H9 (cell line): ENCODE data around the gene ALG12. TPM values are rescaled to one million over a fixed set of nuclear protein-coding genes. Genes with fewer than 3 reads are reported as not detected.
A peak's percentile ranks its signal among the peaks of the same experiment; 100 is the strongest.

Source experiments
- DNase-seq: peaks from one replicate; pipeline ENCODE4 v3.0.0-alpha.2; 2017
- H2AFZ ChIP-seq: one replicate; pipeline ENCODE4 v1.6.1; 2013; ENCODE audit warnings: mild to moderate bottlenecking, low read length, control low read depth, moderate library complexity
- H2AK5ac ChIP-seq: 2 replicates; pipeline ENCODE4 v1.6.1; 2013; ENCODE audit warnings: low read length, control low read depth, mixed read lengths; ENCODE audit not compliant: insufficient read length
- H2BK120ac ChIP-seq: one replicate; pipeline ENCODE4 v1.6.1; 2013; ENCODE audit warnings: low read depth, mild to moderate bottlenecking, low read length, control low read depth, inconsistent platforms; ENCODE audit not compliant: poor library complexity, severe bottlenecking
- H2BK12ac ChIP-seq: 2 replicates; pipeline ENCODE4 v1.6.1; 2013; ENCODE audit warnings: low read length, control low read depth, mixed read lengths, low read depth; ENCODE audit not compliant: insufficient read length
- H2BK15ac ChIP-seq: 2 replicates; pipeline ENCODE4 v1.6.1; 2013; ENCODE audit warnings: low read depth, low read length, control low read depth
- H2BK20ac ChIP-seq: one replicate; pipeline ENCODE4 v1.6.1; 2013; ENCODE audit warnings: low read depth, mild to moderate bottlenecking, low read length, control low read depth, inconsistent platforms; ENCODE audit not compliant: poor library complexity, severe bottlenecking
- H2BK5ac ChIP-seq: 2 replicates; pipeline ENCODE4 v1.6.1; 2013; ENCODE audit warnings: low read length, control low read depth, mixed read lengths; ENCODE audit not compliant: insufficient read length
- H3K14ac ChIP-seq: 2 replicates; pipeline ENCODE4 v1.6.1; 2013; ENCODE audit warnings: low read length, control low read depth; ENCODE audit not compliant: insufficient read depth
- H3K18ac ChIP-seq: 2 replicates; pipeline ENCODE4 v1.6.1; 2013; ENCODE audit warnings: low read depth, mild to moderate bottlenecking, mixed read lengths, low read length, control low read depth; ENCODE audit not compliant: insufficient read length
- H3K23ac ChIP-seq: 2 replicates; pipeline ENCODE4 v1.6.1; 2013; ENCODE audit warnings: low read length, control low read depth, mixed read lengths, low read depth; ENCODE audit not compliant: insufficient read length
- H3K23me2 ChIP-seq: 2 replicates; pipeline ENCODE4 v1.6.1; 2013; ENCODE audit warnings: low read depth, mild to moderate bottlenecking, mixed read lengths, low read length, control low read depth; ENCODE audit not compliant: insufficient read length, poor library complexity, severe bottlenecking
- H3K27ac ChIP-seq: 2 replicates; pipeline ENCODE4 v1.5.1; 2013; ENCODE audit warnings: low read length, control low read depth, mixed read lengths, low read depth; ENCODE audit not compliant: insufficient read length
- H3K27me3 ChIP-seq: 2 replicates; pipeline ENCODE4 v1.6.1; 2013; ENCODE audit warnings: low read length, control low read depth, inconsistent platforms; ENCODE audit not compliant: insufficient read depth
- H3K4ac ChIP-seq: 2 replicates; pipeline ENCODE4 v1.6.1; 2013; ENCODE audit warnings: low read depth, mild to moderate bottlenecking, control low read depth, inconsistent platforms, low read length, moderate library complexity
- H3K4me1 ChIP-seq: 2 replicates; pipeline ENCODE4 v1.6.1; 2013; ENCODE audit warnings: low read length, control low read depth, inconsistent platforms; ENCODE audit not compliant: insufficient read depth
- H3K4me2 ChIP-seq: 2 replicates; pipeline ENCODE4 v1.6.1; 2013; ENCODE audit warnings: low read length, control low read depth, mixed read lengths; ENCODE audit not compliant: insufficient read length, insufficient read depth
- H3K56ac ChIP-seq: 2 replicates; pipeline ENCODE4 v1.6.1; 2013; ENCODE audit warnings: low read depth, mild to moderate bottlenecking, mixed read lengths, low read length, control low read depth; ENCODE audit not compliant: insufficient read length
- H3K79me1 ChIP-seq: 2 replicates; pipeline ENCODE4 v1.6.1; 2013; ENCODE audit warnings: low read depth, mild to moderate bottlenecking, moderate library complexity, low read length, control low read depth, inconsistent platforms; ENCODE audit not compliant: insufficient read depth, poor library complexity, severe bottlenecking
- H3K79me2 ChIP-seq: 2 replicates; pipeline ENCODE4 v1.6.1; 2013; ENCODE audit warnings: low read length, control low read depth, inconsistent platforms; ENCODE audit not compliant: insufficient read depth
- H3K9ac ChIP-seq: 2 replicates; pipeline ENCODE4 v1.6.1; 2013; ENCODE audit warnings: low read length, control low read depth, mixed read lengths; ENCODE audit not compliant: insufficient read length; ENCODE audit errors: extremely low read depth
- H3K9me3 ChIP-seq: one replicate; pipeline ENCODE4 v1.6.1; 2013; ENCODE audit warnings: low read depth, low read length, inconsistent platforms; ENCODE audit not compliant: control insufficient read depth
- H3T11ph ChIP-seq: one replicate; pipeline ENCODE4 v1.6.1; 2013; ENCODE audit warnings: mild to moderate bottlenecking, low read length, control low read depth, inconsistent platforms
- H4K20me1 ChIP-seq: one replicate; pipeline ENCODE4 v1.6.1; 2013; ENCODE audit not compliant: control insufficient read depth, insufficient read length, insufficient read depth
- H4K5ac ChIP-seq: 2 replicates; pipeline ENCODE4 v1.6.1; 2013; ENCODE audit warnings: low read depth, mild to moderate bottlenecking, mixed read lengths, low read length, control low read depth; ENCODE audit not compliant: insufficient read length
- H4K8ac ChIP-seq: replicated peaks from 2 replicates; pipeline ENCODE4 v1.6.1; 2013; ENCODE audit warnings: low read length, control low read depth, mixed read lengths, low read depth; ENCODE audit not compliant: insufficient read length
- H4K91ac ChIP-seq: 2 replicates; pipeline ENCODE4 v1.6.1; 2013; ENCODE audit warnings: low read depth, mild to moderate bottlenecking, moderate library complexity, mixed read lengths, low read length, control low read depth; ENCODE audit not compliant: insufficient read length
- H3K27ac Mint-ChIP-seq, 3 experiments: 2 replicates in 2 of 3; 3 replicates in 1 of 3; pipeline ENCODE4 v1.8.0; 2020 to 2021; ENCODE audit warnings: mixed read lengths in 3 of 3, mild to moderate bottlenecking in 1 of 3, moderate library complexity in 1 of 3
- H3K27me3 Mint-ChIP-seq: 2 replicates; pipeline ENCODE4 v1.8.0; 2021; ENCODE audit warnings: low read depth, mild to moderate bottlenecking, moderate library complexity, mixed read lengths
- H3K36me3 Mint-ChIP-seq, 3 experiments: 2 replicates in 2 of 3; 3 replicates in 1 of 3; pipeline ENCODE4 v1.8.0; 2020 to 2021; ENCODE audit warnings: low read depth in 3 of 3, mixed read lengths in 3 of 3; ENCODE audit not compliant: insufficient read depth in 1 of 3
- H3K4me1 Mint-ChIP-seq, 2 experiments: 2 replicates each; pipeline ENCODE4 v1.8.0; 2020; ENCODE audit warnings: mixed read lengths in 2 of 2
- H3K4me3 Mint-ChIP-seq, 2 experiments: 2 replicates in 1 of 2; 3 replicates in 1 of 2; pipeline ENCODE4 v1.8.0; 2020 to 2021; ENCODE audit warnings: mild to moderate bottlenecking in 2 of 2, mixed read lengths in 2 of 2, moderate library complexity in 1 of 2
- H3K9me3 Mint-ChIP-seq, 2 experiments: 2 replicates in 1 of 2; 3 replicates in 1 of 2; pipeline ENCODE4 v1.8.0; 2020; ENCODE audit warnings: mild to moderate bottlenecking in 2 of 2, mixed read lengths in 2 of 2, moderate library complexity in 1 of 2
- CTCF ChIP-seq: fragments of 200-600 bp; sonication (generic); conservative IDR thresholded peaks from 3 replicates; pipeline ENCODE4 v1.8.0; 2021; ENCODE audit warnings: antibody characterized with exemption, mild to moderate bottlenecking
- WGBS: extraction: QIAGEN DNeasy Blood & Tissue Kit; methylation state at CpG from one replicate; pipeline ENCODE4 v1.1.7; 2013; ENCODE audit warnings: missing lambda C conversion rate, low lambda C conversion rate, mixed read lengths; ENCODE audit not compliant: insufficient read length; ENCODE audit errors: extremely low coverage; 5-methylcytosine and 5-hydroxymethylcytosine counted together
- total RNA-seq: library from RNA; stranded (reverse); gene quantifications from 2 replicates; pipeline ENCODE4 v1.2.1, GENCODE V29; 2021

The ALG12 gene
- total RNA-seq, 1 experiment from 2014 or later: 19.2 TPM

GRCh38 chr22:49906071-49906798 is 12.0 kb downstream of the ALG12 start:
- Mint-ChIP-seq H3K36me3 (peaks cover 23 to 57% (median 56%) of the 10 kb centered on the region in 3 experiments), H3K9me3 (peaks cover 3 to 11% of the 10 kb centered on the region in 2 experiments; a peak in 4 of 5 replicates), H3K27ac (peak overlapping the region in 2 of 3 experiments; percentile 18 to 77; a peak in 1 of 7 replicates), H3K4me1 (peaks cover 0 to 6% of the 10 kb centered on the region in 2 experiments; a peak in 1 of 4 replicates), H3K4me3 (no peak overlapping the region), H3K27me3 (no peaks in the 10 kb centered on the region)
- Histone ChIP-seq H2BK20ac (no peak overlapping the region), H3K14ac (no peak overlapping the region), H2AK5ac (no peak overlapping the region), H3K79me2 (no peaks in the 10 kb centered on the region), H3K27me3 (no peaks in the 10 kb centered on the region), H3K23me2 (no peaks in the 10 kb centered on the region), H3K4me2 (no peak overlapping the region), H3K4me1 (no peaks in the 10 kb centered on the region), H2BK120ac (no peak overlapping the region), H2BK5ac (no peak overlapping the region), H4K91ac (no peak overlapping the region), H3K9ac (no peak overlapping the region), H3K9me3 (no peaks in the 10 kb centered on the region), H3K18ac (no peak overlapping the region), H2BK12ac (no peak overlapping the region), H4K8ac (no peak overlapping the region), H2AFZ (no peak overlapping the region), H3K27ac (no peak overlapping the region), H2BK15ac (no peak overlapping the region), H3K56ac (no peak overlapping the region), H4K5ac (no peak overlapping the region), H3K79me1 (no peaks in the 10 kb centered on the region), H3T11ph (no peak overlapping the region), H4K20me1 (peaks cover 5% of the 10 kb centered on the region), H3K4ac (no peak overlapping the region), H3K23ac (no peak overlapping the region)
- WGBS: no CpG with 5 or more reads among the region's 28 CpGs
- no peak for TF ChIP-seq CTCF
- DNase-seq: no peak
